Cardiac muscle cell (in vitro differentiated cells and primary cell): ENCODE data around the gene MYO19. TPM values are rescaled to one million over a fixed set of nuclear protein-coding genes. Genes with fewer than 3 reads are reported as not detected.

Source experiments
- DNase-seq, 2 donors: peaks; one replicate each; pipeline versions ENCODE4 v3.0.0 to v3.0.0-alpha.2; 2010 to 2017; ENCODE audit warnings: low read depth in 1 of 2, low spot score in 1 of 2
- H3K27ac ChIP-seq: fragments of 200-600 bp; sonication (generic); 2 replicates; pipeline ENCODE4 v1.5.1; 2016
- H3K27me3 ChIP-seq: fragments of 200-600 bp; sonication (generic); 2 replicates; pipeline ENCODE4 v1.6.0; 2016; ENCODE audit warnings: control low read depth
- H3K36me3 ChIP-seq: fragments of 200-600 bp; sonication (generic); 2 replicates; pipeline ENCODE4 v1.5.1; 2016; ENCODE audit warnings: control low read depth
- H3K4me1 ChIP-seq: fragments of 200-600 bp; sonication (generic); 2 replicates; pipeline ENCODE4 v1.8.1; 2017; ENCODE audit warnings: low read depth, mild to moderate bottlenecking, mixed run types
- H3K4me3 ChIP-seq: fragments of 200-600 bp; sonication (generic); 2 replicates; pipeline ENCODE4 v1.5.1; 2016; ENCODE audit warnings: mild to moderate bottlenecking
- H3K9me3 ChIP-seq: fragments of 200-600 bp; sonication (generic); 2 replicates; pipeline ENCODE4 v1.5.1; 2017; ENCODE audit warnings: low read depth, mild to moderate bottlenecking, control low read depth
- CTCF ChIP-seq: IDR thresholded peaks from 2 replicates; pipeline ENCODE4 v1.5.1; 2012; ENCODE audit warnings: low read depth, mild to moderate bottlenecking, low read length
- polyA plus RNA-seq: library from polyadenylated mRNA; unstranded; fragments of >200 nt; fragmentation: Nextera tagmentation; extraction: Ambion mirVana; gene quantifications from 2 replicates; pipeline ENCODE4 v1.2.1, GENCODE V29; 2016
- total RNA-seq: library from RNA; depleted of rRNA; stranded (reverse); fragments of >200 nt; gene quantifications from 2 replicates; pipeline ENCODE4 v1.2.3, GENCODE V29; 2016

MYO19 gene
- total and polyA plus RNA-seq, 2 experiments from 2014 or later: 21.0 to 50.8 TPM

GRCh38 chr17:36540696-36541095 lies 6.0 kb upstream of the MYO19 start:
- DNase-seq: no peak
- H3K27me3 ChIP-seq: no peaks in the 10 kb centered on the region
- TF ChIP-seq CTCF: no peak

GRCh38 chr17:36535669-36536081 lies 1.0 kb upstream of the MYO19 start:
- H3K4me3 ChIP-seq: peak overlapping the region; percentile 67
- no peaks in the 10 kb centered on the region for H3K9me3 ChIP-seq
- peak overlapping the region; percentile 86 for H3K27ac ChIP-seq
- peaks cover 5% of the 10 kb centered on the region for H3K36me3 ChIP-seq
- H3K27me3 ChIP-seq: no peaks in the 10 kb centered on the region
- TF ChIP-seq CTCF: no peak
- H3K4me1 ChIP-seq: no peaks in the 10 kb centered on the region
- no peak for DNase-seq

More at GRCh38 chr17:36540696-36541095, 6.0 kb upstream of the MYO19 start:
- Histone ChIP-seq H3K9me3 (no peaks in the 10 kb centered on the region), H3K36me3 (no peaks in the 10 kb centered on the region), H3K4me1 (peaks cover 3% of the 10 kb centered on the region), H3K27ac (no peak overlapping the region), H3K4me3 (no peak overlapping the region)

- H3K4me3 ChIP-seq: peak overlapping the region; percentile 67
- no peaks in the 10 kb centered on the region for H3K9me3 ChIP-seq
- peak; percentile 66 to 70 for DNase-seq
- peak; percentile 64 for TF ChIP-seq CTCF
- no peaks in the 10 kb centered on the region for H3K4me1 ChIP-seq
- peak overlapping the region; percentile 86 for H3K27ac ChIP-seq
- H3K27me3 ChIP-seq: no peaks in the 10 kb centered on the region
- peaks cover 7% of the 10 kb centered on the region for H3K36me3 ChIP-seq
Measured at GRCh38 chr17:36533935-36534839, 481 bp downstream of the MYO19 start.

- H3K9me3 ChIP-seq: no peaks in the 10 kb centered on the region
- no peak for TF ChIP-seq CTCF
- no peaks in the 10 kb centered on the region for H3K27me3 ChIP-seq
- H3K4me1 ChIP-seq: no peaks in the 10 kb centered on the region
- H3K4me3 ChIP-seq: no peak overlapping the region
- no peak for DNase-seq
- no peak overlapping the region for H3K27ac ChIP-seq
- H3K36me3 ChIP-seq: peaks cover 12% of the 10 kb centered on the region
Measured at GRCh38 chr17:36532435-36532975, 2.2 kb downstream of the MYO19 start.

GRCh38 chr17:36529121-36529520 lies 5.5 kb downstream of the MYO19 start:
- H3K9me3 ChIP-seq: no peaks in the 10 kb centered on the region
- H3K36me3 ChIP-seq: peaks cover 26% of the 10 kb centered on the region
- no peak overlapping the region for H3K4me3 ChIP-seq
- peak in 1 of 2 donors; percentile 16 for DNase-seq
- no peaks in the 10 kb centered on the region for H3K27me3 ChIP-seq
- H3K27ac ChIP-seq: no peak overlapping the region
- no peak for TF ChIP-seq CTCF
- no peaks in the 10 kb centered on the region for H3K4me1 ChIP-seq
